A673 (cell line): ENCODE measurements around the gene POU4F3. TPM values are rescaled to one million over a fixed set of nuclear protein-coding genes. Genes with fewer than 3 reads are reported as not detected.

Experiments used
- BruUV-seq: library from RNA; stranded (reverse); fragments of 400-500 nt; replicated peaks from 2 replicates; lab custom pipeline; 2021; lab: Mats Ljungman, UMichigan
- CTCF ChIA-PET: fragments of 300-600 bp; sonication (Branson Sonifier 250); formaldehyde crosslinking; loops from one replicate; lab custom pipeline; 2022; ENCODE audit warnings: antibody characterized with exemption; lab: Charles Lee
- POLR2A ChIA-PET: fragments of 300-600 bp; sonication (Branson Sonifier 250); formaldehyde crosslinking; loops from one replicate; lab custom pipeline; 2022; ENCODE audit warnings: antibody characterized with exemption; ENCODE audit not compliant: low non-redundant PET; lab: Charles Lee
- DNase-seq: peaks from one replicate; pipeline ENCODE4 v3.0.0-alpha.2; 2015; ENCODE audit warnings: low spot score
- H3K27ac ChIP-seq: fragments of 200-600 bp; sonication (generic); 2 replicates; pipeline ENCODE4 v1.5.1; 2016; ENCODE audit warnings: mixed run types, low read depth, mild to moderate bottlenecking, mixed read lengths, antibody characterized with exemption, low read length; ENCODE audit not compliant: poor library complexity, severe bottlenecking
- H3K27me3 ChIP-seq: fragments of 200-600 bp; sonication (generic); replicated peaks from 2 replicates; pipeline ENCODE4 v1.6.1; 2017; ENCODE audit warnings: mixed run types, low read depth, mild to moderate bottlenecking, mixed read lengths, antibody characterized with exemption, low read length; ENCODE audit not compliant: insufficient read depth, poor library complexity
- H3K36me3 ChIP-seq: fragments of 200-600 bp; sonication (generic); 2 replicates; pipeline ENCODE4 v1.6.1; 2016; ENCODE audit warnings: mixed run types, mild to moderate bottlenecking, mixed read lengths, antibody characterized with exemption, low read length; ENCODE audit not compliant: insufficient read depth, poor library complexity, severe bottlenecking
- H3K4me1 ChIP-seq: fragments of 200-600 bp; sonication (generic); 2 replicates; pipeline ENCODE4 v1.6.1; 2017; ENCODE audit warnings: mixed run types, mild to moderate bottlenecking, mixed read lengths, antibody characterized with exemption, low read length; ENCODE audit not compliant: insufficient read depth, poor library complexity, severe bottlenecking
- H3K4me3 ChIP-seq: fragments of 200-600 bp; sonication (generic); 2 replicates; pipeline ENCODE4 v1.5.1; 2016; ENCODE audit warnings: low read depth, mixed run types, mild to moderate bottlenecking, mixed read lengths, low read length; ENCODE audit not compliant: poor library complexity, severe bottlenecking
- H3K9me3 ChIP-seq: fragments of 200-600 bp; sonication (generic); 2 replicates; pipeline ENCODE4 v1.6.1; 2016; ENCODE audit warnings: mixed run types, low read depth, mild to moderate bottlenecking, mixed read lengths, antibody characterized with exemption, low read length; ENCODE audit not compliant: poor library complexity, severe bottlenecking
- EZH2 ChIP-seq: fragments of 200-600 bp; sonication (generic); IDR thresholded peaks from 2 replicates; pipeline ENCODE4 v1.6.1; 2017; ENCODE audit warnings: borderline replicate concordance, low read depth, mild to moderate bottlenecking, mixed read lengths, antibody characterized with exemption, low read length; ENCODE audit not compliant: poor library complexity, severe bottlenecking
- intact Hi-C: fragments of 100-400 bp; cut with micrococcal nuclease; formaldehyde crosslinking; loops from one replicate; pipeline ENCODE4 v1.10.0; 2022; ENCODE audit not compliant: unreplicated experiment
- total RNA-seq: library from RNA; stranded (reverse); gene quantifications from 2 replicates; pipeline ENCODE4 v1.2.3, GENCODE V29; 2021
- TF ChIP-seq, protein P1 (sequence below): fragments of 300-800, 200-600 bp; sonication (generic); conservative IDR thresholded peaks from 2 replicates; pipeline ENCODE4 v1.5.1; 2017; ENCODE audit warnings: low read depth, mild to moderate bottlenecking, antibody characterized with exemption, low read length, moderate library complexity, mixed read lengths

POU4F3 gene
- total RNA-seq, 1 experiment from 2014 or later = 0.11 TPM

DNA sequence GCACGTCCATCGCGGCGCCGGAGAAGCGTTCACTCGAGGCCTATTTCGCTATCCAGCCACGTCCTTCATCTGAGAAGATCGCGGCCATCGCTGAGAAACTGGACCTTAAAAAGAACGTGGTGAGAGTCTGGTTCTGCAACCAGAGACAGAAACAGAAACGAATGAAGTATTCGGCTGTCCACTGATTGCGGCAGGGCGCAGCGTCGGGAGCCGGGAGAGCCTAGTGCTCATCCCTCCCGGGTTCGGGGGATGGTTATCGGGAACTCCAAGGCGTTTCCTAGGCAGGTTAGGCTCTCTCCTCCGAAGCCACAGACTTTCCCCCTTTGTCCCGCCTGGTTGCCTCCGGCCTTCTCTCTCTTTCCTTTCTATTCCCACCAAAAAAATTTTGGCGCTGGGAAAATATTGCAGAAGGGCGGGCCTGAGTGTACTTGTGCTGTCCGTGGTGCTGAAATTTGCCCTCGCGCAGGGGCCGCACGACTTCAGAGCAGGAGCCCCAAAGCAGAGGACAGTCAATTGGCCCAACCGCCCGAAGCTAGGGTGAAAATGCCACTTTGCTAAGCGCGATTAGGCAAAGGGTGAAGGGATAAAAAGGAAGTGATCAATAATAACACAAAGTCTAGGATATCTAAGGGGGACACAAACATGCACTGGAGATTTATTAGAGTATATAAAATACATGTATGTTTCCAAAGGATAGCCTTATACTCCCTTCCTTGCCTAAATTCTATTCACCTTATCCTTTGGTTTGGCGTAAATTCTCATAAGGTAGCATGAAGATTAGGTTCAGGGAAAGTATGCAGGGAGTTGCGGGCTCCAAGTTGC lies 1.8 kb downstream of the POU4F3 start:
- intact Hi-C loops = no loop called here
- Histone ChIP-seq H3K27ac (no peak overlapping the region), H3K36me3 (no peaks in the 10 kb centered on the region), H3K9me3 (no peaks in the 10 kb centered on the region), H3K4me1 (peaks cover 5% of the 10 kb centered on the region), H3K4me3 (no peak overlapping the region), H3K27me3 (peaks cover 99% of the 10 kb centered on the region)
- ChIA-PET CTCF (no interaction called here), POLR2A (no interaction called here)
- BruUV-seq = no TSS peak
- DNase-seq = peak; percentile 80
- TF ChIP-seq EZH2 = peak; percentile 77
- TF ChIP-seq, protein P1, sequence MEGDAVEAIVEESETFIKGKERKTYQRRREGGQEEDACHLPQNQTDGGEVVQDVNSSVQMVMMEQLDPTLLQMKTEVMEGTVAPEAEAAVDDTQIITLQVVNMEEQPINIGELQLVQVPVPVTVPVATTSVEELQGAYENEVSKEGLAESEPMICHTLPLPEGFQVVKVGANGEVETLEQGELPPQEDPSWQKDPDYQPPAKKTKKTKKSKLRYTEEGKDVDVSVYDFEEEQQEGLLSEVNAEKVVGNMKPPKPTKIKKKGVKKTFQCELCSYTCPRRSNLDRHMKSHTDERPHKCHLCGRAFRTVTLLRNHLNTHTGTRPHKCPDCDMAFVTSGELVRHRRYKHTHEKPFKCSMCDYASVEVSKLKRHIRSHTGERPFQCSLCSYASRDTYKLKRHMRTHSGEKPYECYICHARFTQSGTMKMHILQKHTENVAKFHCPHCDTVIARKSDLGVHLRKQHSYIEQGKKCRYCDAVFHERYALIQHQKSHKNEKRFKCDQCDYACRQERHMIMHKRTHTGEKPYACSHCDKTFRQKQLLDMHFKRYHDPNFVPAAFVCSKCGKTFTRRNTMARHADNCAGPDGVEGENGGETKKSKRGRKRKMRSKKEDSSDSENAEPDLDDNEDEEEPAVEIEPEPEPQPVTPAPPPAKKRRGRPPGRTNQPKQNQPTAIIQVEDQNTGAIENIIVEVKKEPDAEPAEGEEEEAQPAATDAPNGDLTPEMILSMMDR = no peak

DNA sequence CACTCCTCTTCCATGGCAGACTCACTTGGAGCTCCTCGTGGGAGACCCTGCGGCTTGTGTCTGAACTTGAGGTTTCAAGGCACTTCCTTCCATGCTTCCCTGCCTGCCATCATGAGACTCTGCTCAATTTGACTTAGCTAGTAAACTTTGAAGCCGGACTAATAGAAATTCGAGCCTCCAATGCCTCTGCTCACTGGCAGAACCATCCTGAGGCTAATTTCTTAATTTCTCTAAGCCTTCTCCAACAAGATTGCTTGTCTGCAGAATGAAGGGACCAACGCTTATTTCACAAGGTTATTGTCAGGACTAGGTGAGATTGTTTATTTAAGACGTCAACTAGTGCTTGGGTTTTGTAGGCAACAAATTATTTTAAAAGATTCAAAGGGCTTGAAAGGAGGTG lies 3.2 kb downstream of the POU4F3 start:
- H3K27me3 ChIP-seq = peaks cover 100% of the 10 kb centered on the region
- TF ChIP-seq, protein P1 = no peak
- TF ChIP-seq EZH2 = no peak
- H3K36me3 ChIP-seq = no peaks in the 10 kb centered on the region
- H3K27ac ChIP-seq = no peak overlapping the region
- intact Hi-C loops = no loop called here
- no peak for DNase-seq
- ChIA-PET CTCF (no interaction called here), POLR2A (no interaction called here)
- H3K4me3 ChIP-seq = no peak overlapping the region
- BruUV-seq = no TSS peak
- H3K9me3 ChIP-seq = no peaks in the 10 kb centered on the region
- H3K4me1 ChIP-seq = peaks cover 5% of the 10 kb centered on the region

GRCh38 chr5:146342519-146342881 lies 3.9 kb downstream of the POU4F3 start:
- CTCF ChIA-PET = no interaction called here
- POLR2A ChIA-PET = no interaction called here
- H3K36me3 ChIP-seq = no peaks in the 10 kb centered on the region
- H3K4me1 ChIP-seq = peaks cover 5% of the 10 kb centered on the region
- H3K27me3 ChIP-seq = peaks cover 100% of the 10 kb centered on the region
- no TSS peak for BruUV-seq
- H3K4me3 ChIP-seq = no peak overlapping the region
- DNase-seq = no peak
- intact Hi-C loops = no loop called here
- TF ChIP-seq, protein P1 = no peak
- TF ChIP-seq EZH2 = no peak
- no peaks in the 10 kb centered on the region for H3K9me3 ChIP-seq
- no peak overlapping the region for H3K27ac ChIP-seq
